LNCaP clone FGC (cell line): Measurements from ENCODE around the gene MAPRE2.

ENCODE experiments used
- DNase-seq: peaks from one replicate; pipeline ENCODE4 v3.0.0-alpha.2; 2011; ENCODE audit warnings: low read depth
- H3K4me3 ChIP-seq: 2 replicates; pipeline ENCODE4 v1.5.1; 2011; ENCODE audit warnings: mild to moderate bottlenecking, low read depth, low read length, control low read depth
- TF ChIP-seq, protein P1 (sequence below): IDR thresholded peaks from 2 replicates; pipeline ENCODE4 v1.5.1; 2012; ENCODE audit warnings: mild to moderate bottlenecking; ENCODE audit not compliant: control insufficient read depth, insufficient read depth; ENCODE audit errors: extremely low read depth

The MAPRE2 gene

DNA sequence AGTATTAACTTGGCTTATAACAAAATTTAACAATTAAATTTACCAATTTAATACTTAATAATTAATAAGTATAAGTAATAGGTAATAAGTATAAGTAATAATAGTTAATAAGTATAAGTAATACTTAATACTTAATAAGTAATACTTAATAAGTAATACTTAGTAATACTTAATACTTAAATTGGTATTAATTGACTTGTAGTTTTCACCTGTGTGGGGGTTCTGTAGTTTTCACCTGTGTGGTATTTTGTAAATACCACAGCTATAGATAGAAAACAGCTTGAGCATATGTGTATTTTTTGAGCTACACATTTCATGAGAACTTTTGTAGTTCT, 55.4 kb downstream of the MAPRE2 start:
- no peak overlapping the region for H3K4me3 ChIP-seq
- no peak for DNase-seq
- TF ChIP-seq, protein P1, sequence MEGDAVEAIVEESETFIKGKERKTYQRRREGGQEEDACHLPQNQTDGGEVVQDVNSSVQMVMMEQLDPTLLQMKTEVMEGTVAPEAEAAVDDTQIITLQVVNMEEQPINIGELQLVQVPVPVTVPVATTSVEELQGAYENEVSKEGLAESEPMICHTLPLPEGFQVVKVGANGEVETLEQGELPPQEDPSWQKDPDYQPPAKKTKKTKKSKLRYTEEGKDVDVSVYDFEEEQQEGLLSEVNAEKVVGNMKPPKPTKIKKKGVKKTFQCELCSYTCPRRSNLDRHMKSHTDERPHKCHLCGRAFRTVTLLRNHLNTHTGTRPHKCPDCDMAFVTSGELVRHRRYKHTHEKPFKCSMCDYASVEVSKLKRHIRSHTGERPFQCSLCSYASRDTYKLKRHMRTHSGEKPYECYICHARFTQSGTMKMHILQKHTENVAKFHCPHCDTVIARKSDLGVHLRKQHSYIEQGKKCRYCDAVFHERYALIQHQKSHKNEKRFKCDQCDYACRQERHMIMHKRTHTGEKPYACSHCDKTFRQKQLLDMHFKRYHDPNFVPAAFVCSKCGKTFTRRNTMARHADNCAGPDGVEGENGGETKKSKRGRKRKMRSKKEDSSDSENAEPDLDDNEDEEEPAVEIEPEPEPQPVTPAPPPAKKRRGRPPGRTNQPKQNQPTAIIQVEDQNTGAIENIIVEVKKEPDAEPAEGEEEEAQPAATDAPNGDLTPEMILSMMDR, result no peak

DNA sequence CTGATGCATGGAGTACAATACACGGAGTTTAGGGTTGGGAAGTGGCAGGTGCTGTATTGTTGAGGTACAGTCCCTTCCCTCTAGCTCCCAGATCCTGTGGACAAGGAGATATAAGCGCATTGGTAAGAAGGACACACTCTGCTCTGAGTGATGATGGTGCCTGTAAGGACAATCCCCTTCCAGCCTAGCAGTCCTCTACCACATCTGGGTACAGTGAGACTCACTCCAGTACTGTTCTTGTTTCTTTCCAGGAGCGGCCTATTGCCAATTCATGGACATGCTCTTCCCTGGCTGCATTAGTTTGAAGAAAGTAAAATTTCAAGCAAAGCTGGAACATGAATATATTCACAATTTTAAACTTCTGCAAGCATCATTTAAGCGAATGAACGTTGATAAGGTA, 56.0 kb downstream of the MAPRE2 start:
- H3K4me3 ChIP-seq, result no peak overlapping the region
- no peak for DNase-seq
- TF ChIP-seq, protein P1, result no peak

DNA sequence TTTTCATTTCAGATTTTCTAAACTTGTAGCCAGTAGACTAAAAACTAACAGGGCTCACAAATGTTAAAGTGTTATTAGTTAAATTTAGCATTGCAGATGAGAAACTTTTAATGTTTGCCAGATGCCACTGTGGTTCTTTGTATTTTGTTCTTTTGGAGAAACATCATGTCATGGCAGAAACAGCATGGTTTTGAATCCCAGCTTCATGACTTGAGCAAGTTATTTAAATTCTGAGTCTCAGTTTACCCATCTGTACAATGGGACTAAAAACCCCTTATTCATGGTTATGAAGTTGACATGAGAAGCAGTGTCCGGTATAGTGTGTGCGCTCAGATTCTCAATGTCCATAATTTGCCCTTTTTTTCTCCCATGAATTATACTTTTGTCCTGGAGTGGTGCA, 56.5 kb downstream of the MAPRE2 start:
- TF ChIP-seq, protein P1, result no peak
- DNase-seq, result no peak
- no peak overlapping the region for H3K4me3 ChIP-seq

DNA sequence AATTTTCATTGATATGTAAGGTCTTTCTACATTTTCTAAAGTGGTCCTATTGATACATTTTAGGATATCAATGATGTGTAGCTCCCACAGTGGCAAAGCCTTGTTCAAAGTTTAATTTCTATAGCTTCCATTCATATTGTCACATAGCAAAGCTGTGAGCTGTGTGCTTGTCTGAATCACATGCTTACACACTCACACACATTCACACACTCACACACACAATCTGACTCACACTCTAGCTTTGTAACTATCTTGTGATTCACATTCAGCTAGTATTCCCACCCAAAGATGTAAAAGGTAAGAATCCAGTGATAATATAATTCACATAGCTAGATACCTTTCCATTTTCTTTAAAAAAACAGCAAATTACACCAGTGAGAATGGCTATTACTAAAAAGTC, 58.7 kb downstream of the MAPRE2 start:
- TF ChIP-seq, protein P1, result no peak
- H3K4me3 ChIP-seq, result no peak overlapping the region
- DNase-seq, result no peak

DNA sequence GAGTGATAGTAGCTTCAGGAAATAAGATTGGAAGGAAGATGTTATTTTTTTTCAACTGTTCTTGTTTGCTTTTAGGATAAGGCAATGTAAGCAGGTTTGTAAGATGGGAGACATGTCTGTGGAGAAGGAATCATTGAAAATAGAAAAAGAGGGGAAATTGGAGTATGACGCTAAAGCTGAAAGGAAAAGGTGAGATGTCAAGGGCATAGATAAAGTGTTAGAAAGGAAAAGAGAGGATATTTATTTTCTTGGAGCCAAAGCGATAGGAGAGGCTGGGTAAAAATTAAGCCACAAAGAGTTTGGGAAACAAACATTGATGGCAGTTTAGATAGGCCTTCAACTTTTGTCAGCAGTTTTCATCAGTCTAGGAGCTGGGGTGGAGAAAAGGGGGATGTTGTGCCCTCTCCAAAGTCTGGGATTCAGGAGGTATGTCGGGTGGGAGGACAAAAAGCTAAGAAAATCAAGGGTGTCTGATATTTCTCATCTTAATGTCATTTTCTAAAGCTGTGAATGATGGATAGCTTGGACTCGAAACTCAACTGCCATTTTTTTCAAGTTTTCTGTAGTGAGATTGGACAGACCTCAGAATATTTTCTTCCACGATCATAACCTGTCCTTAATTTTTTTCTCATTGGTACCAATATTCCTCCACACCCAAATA, 63.3 kb downstream of the MAPRE2 start:
- H3K4me3 ChIP-seq, result no peak overlapping the region
- DNase-seq, result no peak
- TF ChIP-seq, protein P1, result no peak

DNA sequence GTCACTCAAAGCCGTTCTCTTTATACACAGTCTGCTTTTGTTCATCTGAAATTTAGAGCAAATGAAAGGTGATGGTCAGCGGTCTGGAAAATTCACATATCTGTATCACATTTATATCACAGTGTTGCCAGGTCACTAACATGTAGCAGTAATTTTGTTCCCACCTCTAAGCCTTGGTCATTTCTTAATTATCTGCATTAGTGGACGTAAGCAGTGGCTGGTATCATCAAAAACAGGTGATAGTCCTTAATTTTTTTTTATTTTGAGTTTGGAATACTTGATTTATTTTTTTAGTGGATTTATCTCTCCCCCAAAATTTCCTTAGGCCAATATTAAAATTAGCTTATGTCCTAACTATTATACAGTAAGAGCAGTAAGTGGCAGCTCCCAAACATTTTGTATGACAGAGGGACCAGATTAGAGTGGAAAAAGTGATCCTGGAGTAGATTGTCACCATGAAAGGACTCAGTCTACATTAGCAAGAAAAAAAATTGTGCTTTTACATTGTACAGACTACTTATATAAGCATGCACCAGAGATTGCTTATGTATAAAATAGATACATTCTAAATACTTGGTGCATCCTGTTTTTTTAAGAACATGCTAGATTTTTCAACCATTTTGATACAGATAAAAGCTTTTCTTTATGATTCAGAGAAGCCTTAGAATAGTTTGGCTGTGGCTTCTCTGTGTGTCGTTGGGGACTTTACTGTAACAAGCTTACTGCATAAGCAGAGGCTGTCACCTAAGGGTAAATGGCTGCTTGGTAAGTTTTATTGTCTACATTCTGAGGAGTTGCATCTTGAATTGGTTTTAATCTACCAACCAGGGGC, 65.0 kb downstream of the MAPRE2 start:
- DNase-seq, result no peak
- H3K4me3 ChIP-seq, result no peak overlapping the region
- TF ChIP-seq, protein P1, result no peak

DNA sequence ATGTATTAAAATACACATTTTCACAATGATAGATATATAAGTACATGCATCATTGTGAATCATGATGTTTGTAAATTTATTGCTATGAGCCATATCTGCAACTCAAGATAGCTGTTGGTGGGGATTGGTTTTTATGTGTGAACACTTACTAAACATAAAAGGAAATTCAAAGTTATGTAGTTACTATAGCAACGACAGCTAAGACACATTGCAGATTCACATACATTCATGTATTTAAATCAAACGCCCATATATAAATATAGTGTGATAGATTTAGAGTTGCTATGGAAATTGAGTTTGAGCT, 65.6 kb downstream of the MAPRE2 start:
- H3K4me3 ChIP-seq, result no peak overlapping the region
- TF ChIP-seq, protein P1, result no peak
- no peak for DNase-seq
